GM06990 (cell line): ENCODE results near the gene CCDC190.

ENCODE experiments used
- DNase-seq: peaks from one replicate; pipeline ENCODE4 v3.0.0-alpha.2; 2011; ENCODE audit not compliant: insufficient read length; ENCODE audit errors: extremely low read depth
- H3K27me3 ChIP-seq: replicated peaks from 2 replicates; pipeline ENCODE4 v1.6.0; 2011; ENCODE audit warnings: low read length; ENCODE audit not compliant: control insufficient read depth, insufficient read depth
- H3K36me3 ChIP-seq: 2 replicates; pipeline ENCODE4 v1.5.1; 2011; ENCODE audit warnings: low read length; ENCODE audit not compliant: control insufficient read depth, insufficient read depth
- H3K4me3 ChIP-seq: replicated peaks from 2 replicates; pipeline ENCODE4 v1.5.1; 2011; ENCODE audit warnings: low read depth, mild to moderate bottlenecking, control low read depth, low read length
- TF ChIP-seq, protein P1 (sequence below): IDR thresholded peaks from 2 replicates; pipeline ENCODE4 v1.5.1; 2011; ENCODE audit warnings: low read length, control low read depth, mild to moderate bottlenecking, inconsistent platforms; ENCODE audit not compliant: insufficient read depth, poor library complexity, severe bottlenecking

CCDC190 gene, protein sequence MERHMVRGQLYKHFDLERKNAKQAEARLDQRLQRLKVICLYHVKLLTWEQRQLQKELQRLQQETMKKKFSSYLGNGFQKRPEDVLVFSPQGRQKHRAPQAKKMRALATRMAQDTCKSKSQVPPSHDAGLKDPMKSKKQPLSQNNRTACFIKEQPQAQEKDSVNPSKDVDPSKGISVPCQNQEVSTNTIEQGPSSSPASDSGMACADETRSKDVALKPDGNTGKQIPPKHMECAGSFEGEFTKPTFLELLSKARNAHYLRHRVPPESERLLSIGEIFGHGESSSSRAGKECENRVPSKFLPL

DNA sequence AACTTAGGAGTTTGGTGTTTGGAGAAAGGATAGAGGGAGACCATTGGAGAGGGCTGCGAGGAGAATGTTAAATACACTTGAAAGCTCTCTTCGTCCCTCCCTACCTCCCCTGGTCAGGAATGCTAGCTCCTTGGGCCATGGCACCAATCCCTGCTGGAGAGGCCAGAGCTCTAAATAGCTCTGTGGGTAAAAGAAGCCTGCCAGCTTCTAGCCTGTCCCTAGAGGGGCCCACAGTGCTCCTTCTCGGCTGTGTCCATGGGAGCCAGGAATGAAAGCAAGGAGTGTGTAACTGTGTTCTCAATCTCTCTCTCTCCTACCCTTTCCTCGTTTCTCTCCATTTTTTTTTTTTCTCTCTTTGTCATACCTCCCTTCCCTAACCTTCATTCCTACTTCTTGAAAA lies at the start of gene CCDC190:
TSS of gene CCDC190 (minus strand) at position 75 of the 400 bp plus-strand sequence. CDS start 1,529 bp downstream, outside the sequence.
- TF ChIP-seq, protein P1, sequence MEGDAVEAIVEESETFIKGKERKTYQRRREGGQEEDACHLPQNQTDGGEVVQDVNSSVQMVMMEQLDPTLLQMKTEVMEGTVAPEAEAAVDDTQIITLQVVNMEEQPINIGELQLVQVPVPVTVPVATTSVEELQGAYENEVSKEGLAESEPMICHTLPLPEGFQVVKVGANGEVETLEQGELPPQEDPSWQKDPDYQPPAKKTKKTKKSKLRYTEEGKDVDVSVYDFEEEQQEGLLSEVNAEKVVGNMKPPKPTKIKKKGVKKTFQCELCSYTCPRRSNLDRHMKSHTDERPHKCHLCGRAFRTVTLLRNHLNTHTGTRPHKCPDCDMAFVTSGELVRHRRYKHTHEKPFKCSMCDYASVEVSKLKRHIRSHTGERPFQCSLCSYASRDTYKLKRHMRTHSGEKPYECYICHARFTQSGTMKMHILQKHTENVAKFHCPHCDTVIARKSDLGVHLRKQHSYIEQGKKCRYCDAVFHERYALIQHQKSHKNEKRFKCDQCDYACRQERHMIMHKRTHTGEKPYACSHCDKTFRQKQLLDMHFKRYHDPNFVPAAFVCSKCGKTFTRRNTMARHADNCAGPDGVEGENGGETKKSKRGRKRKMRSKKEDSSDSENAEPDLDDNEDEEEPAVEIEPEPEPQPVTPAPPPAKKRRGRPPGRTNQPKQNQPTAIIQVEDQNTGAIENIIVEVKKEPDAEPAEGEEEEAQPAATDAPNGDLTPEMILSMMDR, result no peak
- Histone ChIP-seq H3K27me3 (no peaks in the 10 kb centered on the region; the same call in 1 of the 2 replicates), H3K4me3 (no peak within 1 kb of the TSS), H3K36me3 (no peaks in the 10 kb centered on the region)
- DNase-seq, result no peak

DNA sequence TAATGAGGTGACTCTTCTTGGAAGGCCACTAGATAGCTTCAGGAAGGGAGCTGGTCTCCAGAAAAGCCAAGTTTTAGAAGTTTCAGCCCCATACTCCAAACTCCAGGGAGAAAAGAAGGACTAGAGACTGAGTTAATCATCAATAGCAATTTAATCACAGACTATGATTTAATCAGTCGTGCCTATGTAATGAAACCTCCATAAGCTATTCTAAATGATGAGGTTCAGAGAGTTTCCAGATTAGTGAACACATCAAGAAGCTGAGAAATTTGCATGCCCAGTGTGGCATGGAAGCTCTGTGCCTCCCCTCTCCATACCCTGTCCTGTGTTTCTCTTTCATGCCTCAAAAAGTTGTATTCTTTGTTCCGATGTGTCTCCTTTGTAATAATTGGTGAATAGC lies 49.2 kb upstream of the CCDC190 start:
- H3K27me3 ChIP-seq, result no peaks in the 10 kb centered on the region; the same call in 1 of the 2 replicates
- DNase-seq, result no peak
- no peaks in the 10 kb centered on the region for H3K36me3 ChIP-seq
- TF ChIP-seq, protein P1, result no peak
- H3K4me3 ChIP-seq, result no peak overlapping the region

DNA sequence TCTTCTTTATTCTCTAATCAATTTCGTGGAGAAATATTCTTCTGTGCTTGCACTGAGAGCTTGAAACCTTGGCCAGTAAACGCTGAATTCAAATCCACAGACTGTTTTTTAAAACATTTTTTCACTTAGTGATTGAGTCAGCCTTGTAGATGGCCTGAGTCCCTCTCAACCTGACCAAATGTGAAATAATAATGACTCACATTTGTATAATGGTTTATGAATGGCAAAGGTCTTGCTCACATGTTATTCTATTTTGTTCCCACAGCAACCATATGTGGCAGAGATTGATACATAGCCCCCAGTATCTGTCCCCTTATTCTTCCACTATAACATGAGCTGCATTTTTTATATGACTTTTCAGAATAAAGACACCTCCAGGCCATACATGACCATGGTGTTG lies 47.8 kb upstream of the CCDC190 start:
- TF ChIP-seq, protein P1, result no peak
- no peak overlapping the region for H3K4me3 ChIP-seq
- no peak for DNase-seq
- H3K36me3 ChIP-seq, result no peaks in the 10 kb centered on the region
- no peaks in the 10 kb centered on the region; the same call in 1 of the 2 replicates for H3K27me3 ChIP-seq

DNA sequence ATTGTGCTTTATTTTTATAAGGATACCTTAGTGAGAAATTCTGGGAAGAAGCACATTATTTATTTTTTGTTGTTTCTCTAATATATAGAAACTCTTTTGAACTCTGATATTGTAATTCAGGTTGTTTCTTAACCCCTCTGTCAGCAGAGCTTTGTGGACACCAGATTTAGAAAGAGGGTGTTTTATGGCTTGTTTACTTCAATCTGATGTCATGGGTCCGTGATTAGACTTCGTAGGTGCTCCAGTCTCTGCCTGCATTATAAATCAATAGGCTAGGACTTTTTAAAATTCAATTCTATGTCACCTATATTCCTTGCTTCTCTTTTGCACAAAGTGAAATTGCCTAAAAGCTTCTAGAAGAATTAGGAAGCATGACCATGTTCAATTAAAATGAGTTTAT lies 47.3 kb upstream of the CCDC190 start:
- DNase-seq, result no peak
- Histone ChIP-seq H3K4me3 (no peak overlapping the region), H3K27me3 (no peaks in the 10 kb centered on the region; the same call in 1 of the 2 replicates), H3K36me3 (no peaks in the 10 kb centered on the region)
- TF ChIP-seq, protein P1, result no peak

DNA sequence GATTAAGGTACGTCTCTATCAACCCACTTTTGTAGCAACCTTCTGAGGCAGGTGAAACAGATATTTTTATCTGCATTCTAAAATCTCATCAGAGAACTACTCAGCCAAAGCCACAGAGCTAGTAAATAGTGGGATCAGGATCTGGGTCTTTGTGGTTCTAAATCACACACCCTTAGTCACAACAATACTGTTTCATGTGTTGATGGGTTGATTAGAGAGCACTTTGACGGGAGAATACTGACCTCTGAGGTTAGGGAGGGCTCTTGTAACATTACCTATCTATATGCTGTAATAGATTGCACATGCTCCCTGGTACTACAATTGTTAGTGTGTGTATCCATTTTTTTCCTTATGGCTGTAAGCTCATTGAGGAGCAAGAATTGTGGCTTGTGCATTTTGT lies 45.5 kb upstream of the CCDC190 start:
- Histone ChIP-seq H3K27me3 (no peaks in the 10 kb centered on the region; the same call in 1 of the 2 replicates), H3K36me3 (no peaks in the 10 kb centered on the region), H3K4me3 (no peak overlapping the region)
- TF ChIP-seq, protein P1, result no peak
- DNase-seq, result no peak
